Stimulated activated naive B cell treated with anti-CD40 and anti-IgM and Interleukin-4, amounts not matched to agents 10 μg/mL and 1 μg/mL and 100 μg/mL, for 72 hours (primary cell): Measurements from ENCODE around the gene MPRIP.
"Not testable (repeated sequence)": the region's sequence is repeated elsewhere in the genome, so short reads cannot be mapped to it uniquely, and the experiment has no call there.

ENCODE experiments used
- ATAC-seq, 2 donors: fragments of 150-1000 bp; cut with Tn5 transposase; replicated peaks; 2 replicates each; pipeline ENCODE4 v1.10.0; 2021; ENCODE audit warnings: moderate library complexity in 1 of 2
- DNase-seq: peaks from one replicate; pipeline ENCODE4 v3.0.0; 2021
- H3K27ac Mint-ChIP-seq: one replicate; pipeline ENCODE4 v1.8.0; 2022; ENCODE audit warnings: mild to moderate bottlenecking, mixed read lengths
- H3K27me3 Mint-ChIP-seq, 2 donors: one replicate each; pipeline ENCODE4 v1.8.0; 2022; ENCODE audit warnings: mixed read lengths in 2 of 2
- H3K36me3 Mint-ChIP-seq, 2 donors: one replicate each; pipeline ENCODE4 v1.8.0; 2022; ENCODE audit warnings: mixed read lengths in 2 of 2, mild to moderate bottlenecking in 1 of 2
- H3K4me1 Mint-ChIP-seq, 2 donors: one replicate each; pipeline ENCODE4 v1.8.0; 2022; ENCODE audit warnings: mixed read lengths in 2 of 2, mild to moderate bottlenecking in 1 of 2
- H3K4me3 Mint-ChIP-seq, 2 donors: one replicate each; pipeline ENCODE4 v1.8.0; 2022; ENCODE audit warnings: mild to moderate bottlenecking in 2 of 2, mixed read lengths in 2 of 2, moderate library complexity in 1 of 2
- H3K9me3 Mint-ChIP-seq, 2 donors: one replicate each; pipeline ENCODE4 v1.8.0; 2022; ENCODE audit warnings: mixed read lengths in 2 of 2, mild to moderate bottlenecking in 1 of 2

MPRIP gene

DNA sequence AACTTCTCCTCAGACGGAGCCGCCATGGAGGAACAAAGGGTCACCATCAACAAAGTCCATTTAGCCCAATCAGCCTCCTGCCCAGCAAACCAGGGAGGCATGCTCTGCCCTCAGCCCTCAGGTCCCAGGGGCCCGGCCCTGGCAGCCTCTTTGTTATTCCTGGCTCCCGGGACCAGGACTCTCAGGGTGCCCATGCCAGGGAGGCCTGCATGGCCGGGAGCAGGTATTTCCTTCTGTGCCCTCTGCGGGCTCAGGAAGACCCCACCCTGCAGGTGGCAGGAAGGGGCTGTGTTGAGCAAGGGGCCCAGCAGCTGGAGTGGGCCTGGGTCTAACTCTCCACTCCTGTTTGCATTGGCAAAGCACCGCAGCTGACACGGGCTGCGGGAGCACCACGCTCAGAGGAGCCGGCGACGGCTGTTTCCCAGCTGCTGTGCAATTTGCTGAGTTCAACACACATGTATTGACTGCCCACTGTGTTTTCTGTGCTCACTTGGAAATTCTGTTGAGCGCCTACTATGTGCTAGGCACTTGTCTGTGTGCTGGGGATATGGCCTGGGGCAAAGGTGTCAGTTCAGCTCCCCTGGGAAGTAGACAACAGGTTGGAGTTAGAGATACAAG is 37.2 kb upstream of the MPRIP start:
- not testable (repeated sequence) for H3K27me3 Mint-ChIP-seq, H3K9me3 Mint-ChIP-seq, H3K36me3 Mint-ChIP-seq, H3K4me1 Mint-ChIP-seq, H3K27ac Mint-ChIP-seq, ATAC-seq, DNase-seq, H3K4me3 Mint-ChIP-seq

DNA sequence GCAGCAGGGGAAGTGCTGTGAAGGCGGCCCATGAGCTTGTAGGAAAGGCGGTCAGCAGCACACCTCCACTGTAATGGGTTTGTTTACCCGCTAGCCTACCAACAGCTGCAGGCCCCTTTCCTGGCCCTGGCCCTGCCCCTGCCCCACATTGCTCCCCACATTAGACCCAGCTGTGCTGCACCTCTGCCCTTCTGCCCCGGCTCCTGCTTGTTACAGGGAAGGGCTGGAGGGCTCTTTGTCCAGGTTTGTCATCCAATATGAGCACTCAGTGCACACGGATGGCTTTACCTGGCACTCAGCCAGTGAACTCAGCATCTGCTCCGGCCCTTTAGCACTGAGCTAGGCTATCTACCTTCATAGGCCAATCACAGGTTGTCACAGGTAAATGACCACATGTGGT is 34.4 kb upstream of the MPRIP start:
- not testable (repeated sequence) for H3K4me1 Mint-ChIP-seq, H3K4me3 Mint-ChIP-seq, H3K36me3 Mint-ChIP-seq, ATAC-seq, H3K27me3 Mint-ChIP-seq, H3K9me3 Mint-ChIP-seq, H3K27ac Mint-ChIP-seq, DNase-seq

DNA sequence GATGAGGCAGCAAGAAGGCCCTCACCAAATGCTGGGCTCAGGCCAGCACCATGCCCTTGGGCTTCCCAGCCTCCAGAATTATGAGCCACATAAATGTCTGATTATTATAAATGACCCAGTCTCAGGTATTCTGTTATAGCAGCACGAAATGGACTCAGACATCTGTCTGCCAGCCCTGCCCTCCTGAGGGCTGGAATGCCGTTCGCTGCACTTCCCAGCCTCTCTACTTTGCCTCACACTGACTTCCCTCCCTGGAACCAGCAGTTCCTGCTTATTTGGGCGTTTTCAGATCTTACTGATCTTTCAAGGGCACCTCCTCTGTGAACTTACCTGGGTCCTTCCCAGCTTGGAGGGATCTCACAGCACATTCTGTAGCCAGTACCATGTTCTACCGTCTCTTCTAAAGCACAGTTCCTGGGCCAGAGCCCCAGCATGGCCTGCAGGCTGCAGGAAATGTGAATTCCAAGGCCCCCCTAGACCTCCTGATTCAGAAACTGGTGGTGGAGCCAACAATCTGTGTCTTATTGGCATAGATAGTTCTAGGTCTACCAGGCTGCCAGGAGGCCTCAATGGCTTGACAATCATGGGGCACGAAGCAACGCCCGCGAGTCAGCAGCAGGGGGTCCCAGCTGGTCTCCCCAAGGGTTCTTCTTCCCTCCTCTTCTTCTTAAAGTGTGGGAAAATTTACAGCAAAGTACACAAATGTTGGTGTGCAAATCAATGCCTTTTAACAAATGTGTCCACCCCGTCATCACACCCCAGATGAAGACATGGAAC is 33.4 kb upstream of the MPRIP start:
- not testable (repeated sequence) for H3K4me3 Mint-ChIP-seq, H3K4me1 Mint-ChIP-seq, H3K9me3 Mint-ChIP-seq, ATAC-seq, H3K27me3 Mint-ChIP-seq, H3K36me3 Mint-ChIP-seq, H3K27ac Mint-ChIP-seq, DNase-seq

DNA sequence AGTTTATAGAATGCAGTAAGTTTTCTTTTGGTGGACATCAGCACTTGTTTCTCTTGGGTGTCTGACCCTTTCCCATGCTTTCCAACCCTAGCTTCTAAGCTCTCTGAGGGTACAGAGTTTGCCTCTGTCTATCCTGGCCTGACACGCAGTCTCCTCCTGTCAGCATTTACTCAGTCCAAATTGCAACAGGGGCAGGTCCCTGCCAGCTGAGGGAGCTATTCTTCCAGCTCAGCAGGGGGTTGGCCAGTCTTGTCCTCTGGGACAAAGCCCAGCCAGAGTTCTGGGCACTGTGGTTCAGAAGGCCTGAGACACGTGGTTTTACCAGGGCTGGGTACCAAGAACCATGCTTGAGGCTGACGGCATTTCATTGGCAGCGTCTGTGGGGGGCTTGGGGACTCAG is 32.3 kb upstream of the MPRIP start:
- not testable (repeated sequence) for H3K9me3 Mint-ChIP-seq, ATAC-seq, H3K4me3 Mint-ChIP-seq, H3K27me3 Mint-ChIP-seq, H3K4me1 Mint-ChIP-seq, H3K36me3 Mint-ChIP-seq, DNase-seq, H3K27ac Mint-ChIP-seq

DNA sequence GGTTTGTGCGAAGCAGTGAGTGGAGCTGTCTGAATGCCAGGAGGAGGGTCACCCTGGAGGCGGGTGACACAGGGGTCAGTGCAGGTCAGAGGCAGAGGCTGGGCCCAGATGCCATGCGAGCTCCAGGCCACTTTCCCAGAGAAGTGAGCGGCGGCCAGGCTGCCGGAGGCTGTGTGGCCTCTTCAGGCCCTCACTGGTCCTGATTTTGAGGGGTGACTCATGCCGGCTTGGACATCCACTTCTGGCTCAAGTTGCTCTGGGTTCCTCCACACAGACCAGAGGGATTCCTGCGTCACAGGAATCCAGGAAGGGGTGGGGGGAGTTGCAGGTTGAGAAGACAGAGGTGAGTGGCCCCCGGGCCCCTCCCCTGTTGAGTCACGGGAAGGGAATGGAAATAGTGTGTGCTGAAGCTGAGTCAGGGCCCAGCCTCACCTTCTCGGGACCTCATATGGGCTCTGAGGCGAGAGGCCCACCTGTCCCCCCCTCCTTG is 31.7 kb upstream of the MPRIP start:
- H3K9me3 Mint-ChIP-seq, H3K36me3 Mint-ChIP-seq, H3K27me3 Mint-ChIP-seq, H3K4me1 Mint-ChIP-seq, H3K4me3 Mint-ChIP-seq, H3K27ac Mint-ChIP-seq, ATAC-seq, DNase-seq: not testable (repeated sequence)

DNA sequence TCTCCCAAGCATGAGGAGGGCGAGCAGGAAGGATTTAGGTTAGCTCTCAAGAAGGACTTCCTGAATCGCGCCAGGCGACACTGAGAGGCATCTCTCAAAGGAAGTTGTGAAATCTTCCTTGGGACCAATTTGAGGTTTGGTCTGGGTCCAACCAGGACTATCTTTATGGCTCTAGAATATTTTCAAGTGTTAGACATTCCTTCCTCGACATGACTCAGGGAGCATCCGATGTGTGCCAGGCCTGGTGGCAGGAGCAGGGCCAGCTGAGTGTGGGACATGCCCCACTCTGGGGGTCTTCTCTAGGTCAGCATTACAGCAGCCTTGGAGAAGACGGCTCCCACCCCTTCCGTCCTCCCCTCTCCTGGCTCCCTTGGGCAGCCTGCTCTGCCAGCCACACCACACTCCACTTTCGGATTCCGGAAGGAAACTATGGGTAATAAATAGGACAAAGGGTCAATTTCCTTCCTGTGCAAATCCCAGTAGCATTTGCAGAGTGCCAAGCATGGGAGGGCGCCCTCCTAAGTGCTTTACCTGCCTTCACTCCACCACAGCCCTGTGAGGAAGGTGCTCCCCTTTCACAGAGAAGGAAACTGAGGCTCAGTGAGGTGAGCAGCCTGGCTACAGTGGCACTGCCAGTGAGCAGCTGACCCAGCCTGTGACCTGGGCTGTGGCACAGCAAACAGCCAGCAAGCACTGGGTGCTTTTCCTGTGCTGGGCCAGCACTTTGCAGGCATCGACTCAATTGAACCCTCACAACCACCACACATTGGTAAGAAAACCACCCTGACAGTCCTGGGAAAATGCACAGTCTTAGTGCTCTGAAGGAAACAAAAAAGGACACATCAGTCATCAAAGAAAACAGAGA is 31.0 kb upstream of the MPRIP start:
- H3K27ac Mint-ChIP-seq, H3K4me3 Mint-ChIP-seq, H3K36me3 Mint-ChIP-seq, H3K9me3 Mint-ChIP-seq, H3K27me3 Mint-ChIP-seq, DNase-seq, ATAC-seq: not testable (repeated sequence)
- peaks cover 4 to 14% of the 10 kb centered on the region in 2 donors for H3K4me1 Mint-ChIP-seq

DNA sequence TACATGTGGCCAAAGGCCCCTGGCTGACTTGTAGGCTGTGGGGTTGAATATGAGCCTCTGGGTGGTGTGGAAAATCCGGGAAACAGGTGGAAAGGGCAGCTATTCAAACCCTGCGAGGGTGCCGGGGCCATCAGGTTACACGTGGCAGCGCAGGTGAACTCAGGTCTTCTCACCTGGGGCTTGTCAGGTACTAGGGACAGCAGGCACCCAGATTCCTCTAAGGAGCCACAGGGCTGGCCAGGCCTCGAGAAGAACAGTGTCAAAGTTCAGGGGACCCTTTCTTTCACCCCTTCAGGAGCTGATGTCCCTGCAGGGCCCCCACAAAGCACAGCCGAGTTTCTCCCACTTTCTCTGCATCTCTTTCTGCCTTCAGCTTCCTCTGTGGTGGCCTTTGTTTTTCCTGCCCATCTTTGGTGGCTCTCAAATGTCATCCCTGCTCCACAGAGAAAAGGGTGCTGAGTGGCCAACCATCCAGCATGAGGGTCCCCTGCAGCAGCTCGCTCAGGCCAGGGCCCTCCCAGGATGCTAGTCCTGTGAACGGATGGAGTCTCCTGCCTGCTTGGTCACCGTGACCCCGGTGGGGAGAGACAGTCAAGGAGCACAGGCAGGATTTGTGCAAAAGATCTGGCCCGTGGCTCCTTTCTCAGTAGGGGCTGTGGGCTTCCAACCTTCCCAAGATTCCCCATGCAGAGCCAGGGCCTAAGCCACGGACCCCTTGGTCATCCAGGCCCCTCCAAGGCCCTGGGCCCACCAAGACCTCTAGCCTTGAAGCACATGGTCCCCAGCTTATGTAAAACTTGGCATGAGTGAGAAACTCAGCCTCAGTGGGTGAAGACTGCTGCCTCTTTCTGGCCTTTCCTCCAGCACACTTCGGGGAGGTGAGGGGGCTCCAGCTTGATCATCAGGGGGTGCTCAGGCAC is 28.2 kb upstream of the MPRIP start:
- H3K36me3 Mint-ChIP-seq, H3K4me3 Mint-ChIP-seq, ATAC-seq, H3K27ac Mint-ChIP-seq, DNase-seq, H3K9me3 Mint-ChIP-seq, H3K27me3 Mint-ChIP-seq: not testable (repeated sequence)
- peaks cover 17 to 41% of the 10 kb centered on the region in 2 donors for H3K4me1 Mint-ChIP-seq

DNA sequence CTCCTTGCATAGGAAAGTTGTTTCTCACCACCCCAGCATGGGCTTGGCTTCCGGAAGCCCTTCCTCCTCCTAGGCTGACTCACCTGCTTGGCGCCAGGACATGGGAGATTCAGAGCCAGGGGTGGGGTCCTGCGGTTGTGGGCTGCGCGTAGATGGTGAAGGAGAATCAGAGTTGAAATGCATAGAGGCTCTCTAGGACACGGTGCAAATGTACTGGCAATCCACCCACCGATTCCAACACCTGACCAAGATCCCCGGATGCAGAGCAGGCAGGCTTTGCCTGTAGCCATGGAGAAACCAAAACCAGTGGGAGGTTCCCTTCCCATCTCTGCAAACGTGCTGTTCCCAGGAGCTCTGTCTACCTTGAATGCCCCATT is 27.5 kb upstream of the MPRIP start:
- not testable (repeated sequence) for H3K27ac Mint-ChIP-seq
- H3K4me1 Mint-ChIP-seq: peaks cover 17 to 41% of the 10 kb centered on the region in 2 donors

DNA sequence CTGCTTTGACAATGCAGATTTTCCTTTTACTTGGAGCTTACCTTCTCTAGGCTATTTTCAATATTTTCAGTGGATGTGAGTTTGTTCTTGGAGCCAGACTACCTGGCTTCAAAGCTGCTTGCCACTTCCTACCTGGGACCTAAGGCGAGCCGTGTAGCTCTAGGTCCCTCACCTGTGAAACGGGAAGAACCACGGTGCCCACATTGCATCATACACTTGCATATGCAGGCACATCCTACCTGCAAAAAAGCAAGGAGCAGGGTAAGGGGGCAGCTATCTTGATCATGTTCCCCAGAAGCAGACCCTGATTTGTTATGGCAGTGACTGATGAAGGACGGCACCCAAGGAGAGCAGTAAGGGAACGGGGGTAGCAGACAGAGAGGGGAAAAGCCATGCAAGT is 27.0 kb upstream of the MPRIP start:
- peaks cover 0 to 1% of the 10 kb centered on the region in 2 donors for H3K9me3 Mint-ChIP-seq
- no peaks in the 10 kb centered on the region for H3K36me3 Mint-ChIP-seq
- ATAC-seq (no peak), DNase-seq (no peak)
- H3K4me3 Mint-ChIP-seq: no peak overlapping the region
- H3K4me1 Mint-ChIP-seq: peaks cover 17 to 41% of the 10 kb centered on the region in 2 donors
- no peak overlapping the region for H3K27ac Mint-ChIP-seq
- H3K27me3 Mint-ChIP-seq: peaks cover 0 to 6% of the 10 kb centered on the region in 2 donors

More for the DNA sequence above, 27.5 kb upstream of the MPRIP start:
- not testable (repeated sequence) for ATAC-seq, H3K36me3 Mint-ChIP-seq, H3K9me3 Mint-ChIP-seq, DNase-seq, H3K27me3 Mint-ChIP-seq, H3K4me3 Mint-ChIP-seq

DNA sequence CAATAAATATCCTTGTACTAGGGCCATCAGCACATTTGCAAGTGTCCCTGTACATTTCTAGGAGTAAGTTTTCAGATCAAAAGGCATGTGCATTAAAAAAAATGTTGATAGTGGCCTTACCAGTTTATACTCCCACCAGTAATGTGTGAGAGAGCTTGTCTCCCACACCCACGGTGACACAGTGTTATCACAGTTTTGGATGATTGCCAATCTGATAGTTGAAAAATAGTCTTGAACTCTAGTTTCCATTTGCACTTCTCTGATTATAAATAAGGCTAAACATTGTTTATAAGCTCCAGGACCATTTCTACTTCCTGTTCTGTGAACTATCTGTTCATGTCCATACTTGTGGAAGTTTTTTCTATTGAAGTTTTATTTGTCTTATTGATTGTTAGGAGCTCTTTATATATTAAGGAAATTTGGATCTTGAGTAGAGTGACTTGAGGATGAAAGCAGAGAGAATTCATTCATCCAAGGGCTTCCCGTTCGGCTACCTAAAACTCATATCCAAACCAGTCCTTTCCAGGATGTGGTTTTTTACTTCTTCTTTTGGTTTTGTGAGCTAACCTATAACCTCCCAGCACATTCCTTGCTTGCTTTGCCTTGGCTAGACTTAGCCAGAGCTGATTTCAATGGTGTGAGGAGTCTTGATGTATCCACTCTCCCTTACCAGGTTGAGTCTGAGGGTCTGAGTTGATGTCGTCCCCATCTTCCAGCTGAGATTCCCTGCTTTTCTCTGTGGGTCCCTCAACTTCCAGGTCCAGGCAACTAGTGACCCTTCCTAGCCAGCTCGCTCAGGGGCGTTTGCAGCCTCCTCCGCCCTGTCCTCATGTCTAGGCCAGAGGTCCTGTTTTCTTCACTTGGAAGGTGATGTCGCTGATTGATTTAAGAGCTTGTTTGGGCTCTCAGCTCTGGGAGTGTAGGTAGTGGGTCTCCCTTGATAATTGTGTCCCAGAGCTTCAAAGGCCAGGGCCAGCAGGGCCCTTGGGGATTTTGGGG is 25.8 kb upstream of the MPRIP start:
- not testable (repeated sequence) for H3K9me3 Mint-ChIP-seq, DNase-seq, H3K27ac Mint-ChIP-seq, H3K27me3 Mint-ChIP-seq, H3K4me3 Mint-ChIP-seq, H3K36me3 Mint-ChIP-seq
- peaks cover 17 to 41% of the 10 kb centered on the region in 2 donors for H3K4me1 Mint-ChIP-seq
- peak; percentile 84 to 89 for ATAC-seq

DNA sequence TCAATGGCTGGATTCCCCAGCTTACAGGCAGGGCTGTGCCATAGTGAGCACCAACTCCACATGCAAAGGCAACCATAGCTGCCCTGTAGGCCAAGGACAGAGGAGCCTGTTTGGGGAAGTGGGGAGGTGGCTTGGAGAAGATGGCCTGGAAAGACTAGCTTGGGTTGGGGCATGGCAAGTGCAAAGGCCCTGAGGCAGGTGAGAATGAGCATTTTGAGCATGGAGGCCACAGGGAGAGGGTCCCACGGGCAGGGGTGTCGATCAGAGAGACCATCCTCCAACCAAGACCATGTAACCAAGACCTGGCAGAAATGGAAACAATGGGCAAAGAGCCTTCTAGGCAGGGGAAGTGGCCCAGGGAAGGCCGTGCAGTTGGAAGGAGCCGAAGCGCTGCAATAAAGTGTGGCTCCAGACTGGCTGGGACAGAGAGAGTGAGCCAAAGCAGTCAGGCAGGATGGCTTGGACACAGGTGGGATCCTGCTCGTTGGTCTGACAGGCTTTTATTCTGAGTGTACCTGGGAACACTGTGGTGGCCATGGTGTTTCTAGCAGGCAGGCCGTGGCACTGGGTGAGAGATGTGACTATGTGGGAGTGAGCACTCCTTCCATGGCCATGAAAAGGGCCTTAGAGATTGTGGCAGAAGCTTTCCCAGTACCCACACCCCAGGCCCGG is 24.8 kb upstream of the MPRIP start:
- peak overlapping the region; percentile 53 for H3K27ac Mint-ChIP-seq
- peaks cover 0 to 1% of the 10 kb centered on the region in 2 donors for H3K9me3 Mint-ChIP-seq
- H3K4me3 Mint-ChIP-seq: no peak overlapping the region

DNA sequence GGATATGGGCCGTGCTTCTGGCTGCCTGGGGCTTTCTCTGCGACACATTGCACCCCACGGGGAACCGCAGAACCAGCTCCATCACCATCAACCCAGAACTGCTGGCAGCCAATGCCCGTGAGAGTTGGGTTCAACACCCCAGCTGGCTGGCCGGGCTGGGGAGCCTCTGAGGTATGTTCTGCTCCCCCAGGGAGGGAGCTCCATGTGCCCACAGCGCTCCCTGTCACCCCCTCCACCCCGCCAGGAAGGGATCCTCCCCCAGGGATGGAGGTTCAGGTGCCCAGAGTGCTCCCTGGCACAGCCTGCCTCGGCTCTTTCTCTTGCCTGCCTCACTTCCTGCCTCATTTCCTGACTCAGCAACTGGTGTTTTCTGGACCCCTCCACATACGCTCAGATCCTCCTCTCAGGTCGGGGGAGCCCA is 24.2 kb upstream of the MPRIP start:
- H3K27ac Mint-ChIP-seq: peak overlapping the region; percentile 14
- ATAC-seq: no peak
- peaks cover 17 to 41% of the 10 kb centered on the region in 2 donors for H3K4me1 Mint-ChIP-seq
- DNase-seq: no peak
- no peaks in the 10 kb centered on the region for H3K27me3 Mint-ChIP-seq
- peaks cover 0 to 1% of the 10 kb centered on the region in 2 donors for H3K9me3 Mint-ChIP-seq
- H3K4me3 Mint-ChIP-seq: no peak overlapping the region
- H3K36me3 Mint-ChIP-seq: no peaks in the 10 kb centered on the region

More for the DNA sequence above, 24.8 kb upstream of the MPRIP start:
- ATAC-seq: no peak
- Mint-ChIP-seq H3K36me3 (no peaks in the 10 kb centered on the region), H3K27me3 (peaks cover 0 to 4% of the 10 kb centered on the region in 2 donors), H3K4me1 (peaks cover 17 to 41% of the 10 kb centered on the region in 2 donors)
- DNase-seq: no peak
